ENCODE data around the gene LIPE.
"Not testable (repeated sequence)": the region's sequence is repeated elsewhere in the genome, so short reads cannot be mapped to it uniquely, and the experiment has no call there.

DNA sequence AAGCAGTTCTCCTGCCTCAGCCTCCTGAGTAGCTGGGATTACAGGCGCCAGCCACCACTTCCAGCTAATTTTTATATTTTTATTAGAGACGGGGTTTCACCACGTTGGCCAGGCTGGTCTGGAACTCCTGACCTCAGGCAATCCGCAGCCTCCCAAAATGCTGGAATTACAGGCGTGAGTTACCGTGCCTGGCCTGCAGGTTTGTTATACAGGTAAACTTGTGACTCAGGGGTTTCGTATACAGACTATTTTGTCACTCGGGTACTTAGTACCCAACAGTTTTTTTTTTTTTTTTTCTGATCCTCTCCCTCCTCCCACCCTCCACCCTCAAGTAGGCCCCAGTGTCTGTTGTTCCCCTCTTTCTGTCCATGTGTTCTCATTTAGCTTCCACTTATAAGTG lies 34.0 kb upstream of the LIPE start:
- TF ChIP-seq CTCF, POLR2A (IDR thresholded peaks at IDR 0.05): not testable (repeated sequence)

All from thyroid gland (tissue), 4 donors.